Cardiac fibroblast (primary cell): Measurements from ENCODE around the gene C2orf80.

Source experiments
- DNase-seq, 2 donors: peaks; one replicate each; pipeline versions ENCODE4 v3.0.0 to v3.0.0-alpha.2; 2010; ENCODE audit warnings: low read depth in 2 of 2
- H3K4me3 ChIP-seq, 2 donors: replicated peaks in 1 of 2; 1 replicate in 1 of 2; 2 replicates in 1 of 2; pipeline ENCODE4 v1.5.1; 2011; ENCODE audit warnings: low read depth in 2 of 2, low read length in 2 of 2, mild to moderate bottlenecking in 2 of 2, moderate library complexity in 1 of 2
- CTCF ChIP-seq: IDR thresholded peaks from one replicate; pipeline ENCODE4 v1.5.1; 2011; ENCODE audit warnings: low read depth, mild to moderate bottlenecking, low read length, inconsistent platforms

C2orf80 gene

DNA sequence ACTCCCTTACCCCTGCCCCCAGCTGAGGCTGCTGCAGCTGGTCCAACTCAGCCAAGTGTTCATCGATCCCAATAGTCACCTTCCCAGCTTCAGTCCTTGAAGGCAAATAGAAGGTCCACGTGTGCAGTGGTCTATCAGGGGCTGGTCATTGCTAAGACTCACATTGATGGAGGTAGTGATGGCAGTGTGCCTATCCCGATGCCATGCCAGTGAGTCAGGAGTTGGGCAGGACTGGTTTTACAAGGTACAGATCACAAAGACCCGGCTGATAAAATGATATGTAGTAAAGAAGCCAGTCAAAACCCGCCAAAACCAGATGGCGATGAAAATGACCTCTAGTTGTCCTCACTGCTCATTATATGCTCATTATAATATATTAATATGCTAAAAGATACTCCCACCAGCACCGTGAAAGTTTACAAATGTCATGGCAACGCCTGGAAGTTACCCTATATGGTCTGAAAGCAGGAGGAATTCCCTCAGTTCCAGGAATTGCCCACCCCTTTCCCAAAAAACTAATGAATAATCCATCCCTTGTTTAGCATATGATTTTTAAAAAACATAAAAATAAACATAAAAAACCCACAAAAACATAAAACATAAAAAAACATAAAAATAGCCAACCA lies 2.9 kb upstream of the C2orf80 start:
- no peak overlapping the region for H3K4me3 ChIP-seq
- DNase-seq, result no peak
- no peak for TF ChIP-seq CTCF

DNA sequence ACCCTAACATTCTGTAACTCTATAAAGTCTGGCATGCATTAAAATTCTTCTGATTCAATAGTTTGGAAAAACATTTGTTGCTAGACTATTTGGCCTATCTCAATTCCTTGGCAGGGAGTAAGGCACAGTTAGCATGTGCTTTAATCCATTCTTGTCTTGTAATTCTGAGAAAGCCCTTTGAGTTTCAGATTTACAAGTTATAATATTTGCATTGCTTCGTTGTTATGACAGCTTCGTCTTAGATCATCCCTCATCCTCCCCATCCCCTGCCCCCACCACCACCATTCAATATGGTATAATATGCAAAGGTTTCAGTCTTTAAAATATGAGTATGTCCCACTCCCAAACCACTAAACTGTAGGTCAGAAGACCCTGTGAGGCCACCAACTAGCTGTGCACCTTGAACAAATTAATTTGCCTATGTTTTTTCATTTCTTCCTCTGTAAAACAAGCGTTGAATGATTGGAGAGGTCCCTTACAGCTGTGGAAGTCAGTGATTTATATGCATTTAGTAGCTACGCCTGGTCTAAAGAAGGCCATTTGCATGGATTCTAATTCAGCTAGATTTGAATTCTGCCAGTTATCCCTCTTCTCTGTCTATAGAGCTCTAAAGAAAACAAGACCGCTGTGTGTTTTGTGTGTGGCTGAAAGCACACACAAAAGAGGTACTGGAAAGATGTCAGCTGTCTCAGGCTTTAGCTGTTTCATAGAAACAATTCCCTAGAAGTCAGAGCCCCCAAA lies 591 bp downstream of the C2orf80 start:
- no peak overlapping the region for H3K4me3 ChIP-seq
- no peak for DNase-seq
- TF ChIP-seq CTCF, result no peak

DNA sequence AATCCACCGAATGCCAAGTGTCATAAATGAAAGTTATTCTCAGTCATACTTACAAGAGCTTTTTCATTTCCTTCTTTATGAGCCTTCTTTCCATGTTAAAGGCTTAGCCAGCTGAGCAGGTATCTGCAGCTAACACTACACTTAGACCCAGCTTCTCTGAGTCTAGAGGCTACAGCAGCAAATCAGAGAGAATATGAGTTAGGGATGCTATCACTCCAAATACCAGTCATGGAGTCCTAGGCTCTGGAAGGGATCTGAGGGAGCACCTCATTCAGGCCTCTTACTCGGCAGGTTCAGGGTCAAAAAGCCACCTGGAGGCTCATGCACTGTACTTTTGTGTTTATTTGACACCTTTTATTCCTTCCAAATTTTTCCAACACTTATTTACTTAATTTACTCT lies 2.9 kb downstream of the C2orf80 start:
- no peak overlapping the region for H3K4me3 ChIP-seq
- no peak for TF ChIP-seq CTCF
- no peak for DNase-seq

DNA sequence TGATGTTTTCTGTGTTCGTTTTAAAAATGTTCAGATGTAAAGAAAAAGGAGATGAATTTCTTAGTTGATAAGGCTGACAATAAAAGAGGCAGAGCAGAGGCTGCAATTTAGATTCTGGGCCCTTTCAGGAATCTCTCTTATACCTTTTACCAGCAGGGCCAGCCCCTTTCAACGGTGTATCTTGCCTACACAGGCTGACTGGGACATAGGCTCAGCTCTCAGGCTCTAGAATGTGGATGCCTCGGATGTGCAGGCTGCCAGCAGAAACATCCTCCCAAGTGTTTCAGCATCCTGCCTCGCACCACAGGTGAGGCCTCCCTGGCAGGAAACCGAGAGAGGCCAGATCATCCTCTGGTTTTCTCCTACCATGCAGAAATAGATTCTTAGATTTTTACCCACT lies 3.4 kb downstream of the C2orf80 start:
- no peak overlapping the region for H3K4me3 ChIP-seq

DNA sequence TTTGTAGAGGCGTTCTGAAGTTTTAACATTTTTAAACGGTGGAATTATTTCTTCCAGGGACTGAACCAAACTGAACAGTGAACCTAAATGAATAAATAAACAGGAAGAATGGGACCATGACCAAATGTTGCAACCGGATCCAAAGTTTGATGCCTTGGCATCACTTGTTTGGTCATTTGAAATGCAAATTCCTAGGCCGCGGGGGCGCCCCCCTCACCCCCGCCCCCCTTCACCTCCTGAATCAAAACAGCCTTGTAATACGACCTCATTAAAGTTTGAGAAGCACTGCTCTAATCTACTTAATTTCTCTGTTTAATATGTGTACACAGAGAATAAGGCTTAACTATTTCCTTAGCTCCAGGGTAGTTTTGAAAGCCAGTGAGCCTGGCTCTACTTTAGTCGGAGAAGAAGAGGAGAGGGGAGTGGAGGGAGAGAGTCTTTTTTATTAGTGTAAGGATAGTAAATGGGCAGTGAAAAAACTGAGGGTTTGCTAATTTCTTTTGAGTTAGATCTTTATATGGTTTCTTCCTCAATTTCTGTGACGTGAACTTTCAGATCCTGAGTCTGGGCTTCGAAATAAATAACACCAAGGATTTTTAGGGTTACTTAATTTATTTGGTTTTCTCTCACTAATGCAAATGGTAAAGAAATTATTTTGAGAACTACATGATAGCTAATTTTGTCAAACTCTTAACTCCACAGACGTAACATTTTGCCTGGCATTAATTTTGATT lies 5.7 kb downstream of the C2orf80 start:
- H3K4me3 ChIP-seq, result no peak overlapping the region
- TF ChIP-seq CTCF, result no peak
- no peak for DNase-seq

More for the DNA sequence above, 3.4 kb downstream of the C2orf80 start:
- no peak for DNase-seq
- no peak for TF ChIP-seq CTCF

GRCh38 chr2:208183526-208183925 lies 6.3 kb downstream of the C2orf80 start:
- TF ChIP-seq CTCF, result no peak
- H3K4me3 ChIP-seq, result no peak overlapping the region
- DNase-seq, result no peak
